Ishikawa (cell line): ENCODE measurements around the gene CHERP.

Experiments used
- CEBPB ChIP-seq: IDR thresholded peaks from 2 replicates; pipeline ENCODE4 v1.6.1; 2012
- EGR1 ChIP-seq: IDR thresholded peaks from 2 replicates; pipeline ENCODE4 v1.6.1; 2012
- RAD21 ChIP-seq: IDR thresholded peaks from 2 replicates; pipeline ENCODE4 v1.6.1; 2012; ENCODE audit warnings: low read depth
- TAF1 ChIP-seq: IDR thresholded peaks from 2 replicates; pipeline ENCODE4 v1.6.1; 2012; ENCODE audit warnings: low read depth, mild to moderate bottlenecking
- TCF12 ChIP-seq: IDR thresholded peaks from 2 replicates; pipeline ENCODE4 v1.6.1; 2012; ENCODE audit warnings: low read depth
- TEAD4 ChIP-seq: IDR thresholded peaks from 2 replicates; pipeline ENCODE4 v1.6.1; 2012
- YY1 ChIP-seq: IDR thresholded peaks from 2 replicates; pipeline ENCODE4 v1.6.1; 2012; ENCODE audit warnings: low read depth
- ZBTB7A ChIP-seq: IDR thresholded peaks from 2 replicates; pipeline ENCODE4 v1.6.1; 2012; ENCODE audit warnings: low read depth
- TF ChIP-seq, protein P1 (sequence below): IDR thresholded peaks from 2 replicates; pipeline ENCODE4 v1.6.1; 2012
- TF ChIP-seq, protein P2 (sequence below): IDR thresholded peaks from 2 replicates; pipeline ENCODE4 v1.6.1; 2012; ENCODE audit warnings: low read depth, mild to moderate bottlenecking

DNA sequence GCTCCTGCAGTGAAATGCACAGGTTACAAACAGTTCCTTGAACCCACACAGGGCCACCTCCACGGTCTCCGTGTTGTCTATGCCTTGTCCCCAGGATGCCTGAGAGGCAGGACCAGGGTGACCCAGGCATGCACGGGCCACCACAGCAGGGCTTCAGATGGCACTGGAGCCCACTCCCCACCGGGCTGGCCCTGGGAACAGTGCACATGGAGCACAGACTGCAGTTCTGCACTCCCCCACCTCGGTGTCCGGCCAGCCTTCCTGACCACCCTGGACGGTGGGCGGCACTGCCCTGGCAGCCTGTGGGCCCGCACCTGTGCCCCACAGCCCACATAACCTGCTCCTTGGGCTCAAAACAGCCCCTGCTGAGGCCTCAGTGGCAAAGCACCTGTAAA lies 44.2 kb upstream of the CHERP start:
- TF ChIP-seq, protein P1, sequence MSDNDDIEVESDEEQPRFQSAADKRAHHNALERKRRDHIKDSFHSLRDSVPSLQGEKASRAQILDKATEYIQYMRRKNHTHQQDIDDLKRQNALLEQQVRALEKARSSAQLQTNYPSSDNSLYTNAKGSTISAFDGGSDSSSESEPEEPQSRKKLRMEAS = no peak
- no peak for TF ChIP-seq TEAD4
- TF ChIP-seq, protein P2, sequence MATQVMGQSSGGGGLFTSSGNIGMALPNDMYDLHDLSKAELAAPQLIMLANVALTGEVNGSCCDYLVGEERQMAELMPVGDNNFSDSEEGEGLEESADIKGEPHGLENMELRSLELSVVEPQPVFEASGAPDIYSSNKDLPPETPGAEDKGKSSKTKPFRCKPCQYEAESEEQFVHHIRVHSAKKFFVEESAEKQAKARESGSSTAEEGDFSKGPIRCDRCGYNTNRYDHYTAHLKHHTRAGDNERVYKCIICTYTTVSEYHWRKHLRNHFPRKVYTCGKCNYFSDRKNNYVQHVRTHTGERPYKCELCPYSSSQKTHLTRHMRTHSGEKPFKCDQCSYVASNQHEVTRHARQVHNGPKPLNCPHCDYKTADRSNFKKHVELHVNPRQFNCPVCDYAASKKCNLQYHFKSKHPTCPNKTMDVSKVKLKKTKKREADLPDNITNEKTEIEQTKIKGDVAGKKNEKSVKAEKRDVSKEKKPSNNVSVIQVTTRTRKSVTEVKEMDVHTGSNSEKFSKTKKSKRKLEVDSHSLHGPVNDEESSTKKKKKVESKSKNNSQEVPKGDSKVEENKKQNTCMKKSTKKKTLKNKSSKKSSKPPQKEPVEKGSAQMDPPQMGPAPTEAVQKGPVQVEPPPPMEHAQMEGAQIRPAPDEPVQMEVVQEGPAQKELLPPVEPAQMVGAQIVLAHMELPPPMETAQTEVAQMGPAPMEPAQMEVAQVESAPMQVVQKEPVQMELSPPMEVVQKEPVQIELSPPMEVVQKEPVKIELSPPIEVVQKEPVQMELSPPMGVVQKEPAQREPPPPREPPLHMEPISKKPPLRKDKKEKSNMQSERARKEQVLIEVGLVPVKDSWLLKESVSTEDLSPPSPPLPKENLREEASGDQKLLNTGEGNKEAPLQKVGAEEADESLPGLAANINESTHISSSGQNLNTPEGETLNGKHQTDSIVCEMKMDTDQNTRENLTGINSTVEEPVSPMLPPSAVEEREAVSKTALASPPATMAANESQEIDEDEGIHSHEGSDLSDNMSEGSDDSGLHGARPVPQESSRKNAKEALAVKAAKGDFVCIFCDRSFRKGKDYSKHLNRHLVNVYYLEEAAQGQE = no peak
- no peak for TF ChIP-seq YY1
- TF ChIP-seq ZBTB7A = no peak
- no peak for TF ChIP-seq TCF12
- no peak for TF ChIP-seq CEBPB
- TF ChIP-seq TAF1 = no peak
- TF ChIP-seq EGR1 = no peak
- TF ChIP-seq RAD21 = no peak
